GM12878 (cell line): ENCODE data around the gene CDKN3.

ENCODE experiments used
- BRCA1 ChIP-seq: IDR thresholded peaks from 2 replicates; pipeline ENCODE4 v1.6.1; 2011; ENCODE audit warnings: low read depth, low read length, improper control_type of control experiment
- CTCF ChIP-seq, 3 experiments: IDR thresholded peaks in 2 of 3; conservative IDR thresholded peaks in 1 of 3; 2 replicates each; pipeline ENCODE4 v1.5.1; 2011; ENCODE audit warnings: low read depth in 3 of 3, low read length in 3 of 3, mild to moderate bottlenecking in 3 of 3, control low read depth in 2 of 3, moderate library complexity in 2 of 3, inconsistent platforms in 1 of 3, mixed read lengths in 1 of 3; ENCODE audit not compliant: control insufficient read depth in 2 of 3, insufficient read depth in 1 of 3; ENCODE audit errors: extremely low read depth in 1 of 3
- EP300 ChIP-seq, 2 experiments: fragments of 150-350 bp in 1 of 2; IDR thresholded peaks; 2 replicates each; pipeline ENCODE4 v1.6.1; 2011 to 2012; ENCODE audit warnings: low read depth in 2 of 2, low read length in 2 of 2, borderline replicate concordance in 1 of 2, improper control_type of control experiment in 1 of 2, inconsistent platforms in 1 of 2; ENCODE audit not compliant: control insufficient read depth in 1 of 2
- MAX ChIP-seq: IDR thresholded peaks from 2 replicates; pipeline ENCODE4 v1.6.1; 2012; ENCODE audit warnings: low read depth, low read length, improper control_type of control experiment
- NFYB ChIP-seq: IDR thresholded peaks from 2 replicates; pipeline ENCODE4 v1.6.1; 2011; ENCODE audit warnings: low read depth, mild to moderate bottlenecking, low read length, improper control_type of control experiment, moderate library complexity; ENCODE audit not compliant: insufficient read depth
- POLR2A ChIP-seq: IDR thresholded peaks from 2 replicates; pipeline ENCODE4 v1.6.1; 2011; ENCODE audit warnings: low read depth, mild to moderate bottlenecking, low read length
- POLR2AphosphoS2 ChIP-seq: IDR thresholded peaks from 2 replicates; pipeline ENCODE4 v1.6.1; 2011; ENCODE audit warnings: low read depth, mild to moderate bottlenecking, low read length, improper control_type of control experiment, moderate library complexity
- RELA ChIP-seq: fragments of 450-650 bp; IDR thresholded peaks from 2 replicates; pipeline ENCODE4 v1.8.0; 2014; ENCODE audit warnings: borderline replicate concordance; ENCODE audit not compliant: partially characterized antibody
- SPI1 ChIP-seq: IDR thresholded peaks from 2 replicates; pipeline ENCODE4 v1.6.1; 2011; ENCODE audit warnings: low read depth, mild to moderate bottlenecking, low read length, moderate library complexity, borderline replicate concordance; ENCODE audit not compliant: insufficient read depth

GRCh38 chr14:54353694-54354093, 43.1 kb upstream of the CDKN3 start:
- TF ChIP-seq BRCA1 (no peak), RELA (no peak), SPI1 (no peak), POLR2A (no peak), POLR2AphosphoS2 (no peak), NFYB (no peak), CTCF (IDR thresholded peaks at IDR 0.05 in 2 of 3, conservative IDR thresholded peaks at IDR 0.05 in 1 of 3; ENCODE audit: control insufficient read depth in 2 of 3, extremely low read depth in 1 of 3, insufficient read depth in 1 of 3, low read depth in 3 of 3, low read length in 3 of 3) (no peak), EP300 (IDR thresholded peaks at IDR 0.05; ENCODE audit: borderline replicate concordance in 1 of 2, control insufficient read depth in 1 of 2, low read depth in 2 of 2, low read length in 2 of 2) (no peak), MAX (no peak)
